ENCODE measurements around the gene TNF. TPM values are rescaled to one million over a fixed set of nuclear protein-coding genes. Genes with fewer than 3 reads are reported as not detected.
A peak's percentile ranks its signal among the peaks of the same experiment; 100 is the strongest.

TNF gene
- total and polyA plus RNA-seq, 2 donors (not counting 3 experiments of a cell fraction or from before 2014, with no cell fraction given) = not detected

GRCh38 chr6:31528821-31529328, 46.5 kb upstream of the TNF start, which contains the start of gene MCCD1:
Gene MCCD1 (plus strand): TSS chr6:31528962. CDS start chr6:31529015, 53 bp downstream.
- DNase-seq (ENCODE audit: low read depth, low spot score) = no peak
- H3K9me1 ChIP-seq (replicated peaks; ENCODE audit: control insufficient read depth, extremely low read depth, insufficient read depth, low read length) = no peaks in the 10 kb centered on the region
- H3K9ac ChIP-seq (replicated peaks; ENCODE audit: extremely low read depth, insufficient read depth, low read length) = no peak within 1 kb of the TSS
- H3K4me2 ChIP-seq (ENCODE audit: insufficient read depth, low read length) = no peak within 1 kb of the TSS
- H3K9me3 ChIP-seq (replicated peaks; ENCODE audit: control insufficient read depth, insufficient read depth, low read length) = no peaks in the 10 kb centered on the region
- ChIA-PET POLR2A (interaction anchor here (0.8 to 1.8 kb wide), 2 partner anchors 10 to 12 kb away, joined by 3 to 4 read pairs; no protein-coding TSS in a partner anchor), CTCF (interaction anchor here (1.1 to 5.4 kb wide), 2 partner anchors 12 to 35 kb away, joined by 3 to 29 read pairs; no protein-coding TSS in a partner anchor)
- H3K27ac ChIP-seq (ENCODE audit: insufficient read depth, low read depth, low read length) = no peak within 1 kb of the TSS
- no peak within 1 kb of the TSS for H2AFZ ChIP-seq (ENCODE audit: low read depth, low read length)
- BruUV-seq (replicated peaks) = no TSS peak
- TF ChIP-seq POLR2AphosphoS5 (IDR thresholded peaks at IDR 0.05; ENCODE audit: insufficient read depth, low read depth, low read length) (peak; percentile 15), GATA2 (IDR thresholded peaks at IDR 0.05; ENCODE audit: insufficient read depth, insufficient read length, low read depth, low read length) (no peak), POLR2A (IDR thresholded peaks at IDR 0.05; ENCODE audit: low read depth, low read length) (peak; percentile 31)
- intact Hi-C loops (cut with micrococcal nuclease) = no loop called here
- peaks cover 24% of the 10 kb centered on the region for H3K4me1 ChIP-seq (ENCODE audit: control insufficient read depth, extremely low read depth, insufficient read depth, low read length)
- peaks cover 9% of the 10 kb centered on the region for H3K79me2 ChIP-seq (ENCODE audit: control insufficient read depth, insufficient read depth, low read length)
- no peaks in the 10 kb centered on the region for H3K27me3 ChIP-seq (ENCODE audit: control insufficient read depth in 2 of 2, insufficient read depth in 2 of 2, low read length in 2 of 2)
- dilution Hi-C loops (cut with MboI; ENCODE audit: extremely low pct_ligation_motif_present, low sequenced_read_pairs) = no loop called here
- peaks cover 16 to 28% of the 10 kb centered on the region in 2 experiments for H3K36me3 ChIP-seq (ENCODE audit: control insufficient read depth in 2 of 2, extremely low read depth in 1 of 2, insufficient read depth in 2 of 2, low read length in 2 of 2)
- no peak within 1 kb of the TSS for H3K4me3 ChIP-seq (replicated peaks in 1 of 3; ENCODE audit: insufficient read depth in 1 of 3, low read depth in 1 of 3, low read length in 3 of 3)
- H4K20me1 ChIP-seq (replicated peaks; ENCODE audit: control insufficient read depth, extremely low read depth, insufficient read depth, low read length) = no peaks in the 10 kb centered on the region
- FAIRE-seq = no peak

GRCh38 chr6:31529329-31530150, 45.8 kb upstream of the TNF start:
- peaks cover 24% of the 10 kb centered on the region for H3K4me1 ChIP-seq (ENCODE audit: control insufficient read depth, extremely low read depth, insufficient read depth, low read length)
- H3K9me1 ChIP-seq (replicated peaks; ENCODE audit: control insufficient read depth, extremely low read depth, insufficient read depth, low read length) = no peaks in the 10 kb centered on the region
- H3K4me2 ChIP-seq (ENCODE audit: insufficient read depth, low read length) = no peak overlapping the region
- H3K79me2 ChIP-seq (ENCODE audit: control insufficient read depth, insufficient read depth, low read length) = peaks cover 14% of the 10 kb centered on the region
- intact Hi-C loops (cut with micrococcal nuclease) = no loop called here
- H3K9me3 ChIP-seq (replicated peaks; ENCODE audit: control insufficient read depth, insufficient read depth, low read length) = no peaks in the 10 kb centered on the region
- no peak overlapping the region for H3K4me3 ChIP-seq (replicated peaks in 1 of 3; ENCODE audit: insufficient read depth in 1 of 3, low read depth in 1 of 3, low read length in 3 of 3)
- dilution Hi-C loops (cut with MboI; ENCODE audit: extremely low pct_ligation_motif_present, low sequenced_read_pairs) = no loop called here
- TF ChIP-seq FOS (IDR thresholded peaks at IDR 0.05; ENCODE audit: borderline replicate concordance, insufficient read depth, low read length) (no peak), JUN (IDR thresholded peaks at IDR 0.05; ENCODE audit: borderline replicate concordance, insufficient read depth, insufficient read length, low read depth) (no peak), CTCF (IDR thresholded peaks at IDR 0.05; ENCODE audit: extremely low read depth in 1 of 2, insufficient read depth in 1 of 2, low read depth in 1 of 2, low read length in 2 of 2) (no peak), MYC (IDR thresholded peaks at IDR 0.05; ENCODE audit: low read depth, low read length) (no peak), POLR2AphosphoS5 (IDR thresholded peaks at IDR 0.05; ENCODE audit: insufficient read depth, low read depth, low read length) (peak; percentile 15)
- H3K27ac ChIP-seq (ENCODE audit: insufficient read depth, low read depth, low read length) = no peak overlapping the region
- no TSS peak for BruUV-seq (replicated peaks)
- ChIA-PET CTCF (interaction anchor here (1.1 kb wide), 1 partner anchor 11 kb away, joined by 3 read pairs; no protein-coding TSS in a partner anchor), POLR2A (no interaction called here)
- FAIRE-seq (no peak), DNase-seq (ENCODE audit: low read depth, low spot score) (no peak)
- peaks cover 17 to 34% of the 10 kb centered on the region in 2 experiments for H3K36me3 ChIP-seq (ENCODE audit: control insufficient read depth in 2 of 2, extremely low read depth in 1 of 2, insufficient read depth in 2 of 2, low read length in 2 of 2)
- no peaks in the 10 kb centered on the region for H4K20me1 ChIP-seq (replicated peaks; ENCODE audit: control insufficient read depth, extremely low read depth, insufficient read depth, low read length)
- no peak overlapping the region for H2AFZ ChIP-seq (ENCODE audit: low read depth, low read length)
- H3K9ac ChIP-seq (replicated peaks; ENCODE audit: extremely low read depth, insufficient read depth, low read length) = no peak overlapping the region
- H3K27me3 ChIP-seq (ENCODE audit: control insufficient read depth in 2 of 2, insufficient read depth in 2 of 2, low read length in 2 of 2) = no peaks in the 10 kb centered on the region

Measured in endothelial cell of umbilical vein (primary cell).